Measurements from ENCODE around the gene NOX5. TPM values are rescaled to one million over a fixed set of nuclear protein-coding genes. Genes with fewer than 3 reads are reported as not detected.

NOX5 gene
- total and polyA plus RNA-seq, 2 of the 13 experiments (the other 11 are each of a cell fraction or from before 2014, with no cell fraction given) = not detected

DNA sequence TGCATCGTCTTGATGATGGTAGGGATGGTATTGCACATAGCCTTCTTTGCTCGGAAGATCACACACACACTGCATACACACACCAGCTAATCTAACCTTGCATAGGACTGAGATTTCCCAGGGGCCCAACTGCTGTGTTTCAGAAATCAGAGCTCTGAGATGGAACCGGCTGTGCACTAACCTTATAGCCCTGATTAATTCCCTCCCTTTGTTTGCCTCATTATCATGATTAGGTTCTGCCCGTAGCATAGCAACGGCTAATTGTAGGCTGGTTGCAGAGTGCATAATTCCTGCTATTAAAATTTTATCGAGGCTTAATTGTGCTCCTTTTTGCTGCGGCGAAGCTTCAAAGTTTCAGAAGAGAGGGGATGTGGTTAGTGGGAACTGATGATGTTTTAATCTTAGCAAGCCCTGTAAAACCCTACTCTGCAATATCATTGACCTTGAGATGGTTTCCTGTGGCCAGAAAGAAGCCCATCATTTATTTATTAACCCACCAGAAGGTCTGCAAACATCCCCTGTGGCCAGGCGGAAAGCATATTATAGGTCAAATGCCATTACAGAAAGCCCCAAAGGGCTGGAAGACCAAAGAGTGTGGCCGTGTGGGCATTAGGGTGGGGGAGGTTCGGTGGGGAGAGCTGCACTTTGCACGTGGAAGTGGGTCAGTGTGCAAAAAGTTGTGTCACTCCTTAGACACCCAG is 89.7 kb downstream of the NOX5 start (continued):
- TF ChIP-seq, protein P1, sequence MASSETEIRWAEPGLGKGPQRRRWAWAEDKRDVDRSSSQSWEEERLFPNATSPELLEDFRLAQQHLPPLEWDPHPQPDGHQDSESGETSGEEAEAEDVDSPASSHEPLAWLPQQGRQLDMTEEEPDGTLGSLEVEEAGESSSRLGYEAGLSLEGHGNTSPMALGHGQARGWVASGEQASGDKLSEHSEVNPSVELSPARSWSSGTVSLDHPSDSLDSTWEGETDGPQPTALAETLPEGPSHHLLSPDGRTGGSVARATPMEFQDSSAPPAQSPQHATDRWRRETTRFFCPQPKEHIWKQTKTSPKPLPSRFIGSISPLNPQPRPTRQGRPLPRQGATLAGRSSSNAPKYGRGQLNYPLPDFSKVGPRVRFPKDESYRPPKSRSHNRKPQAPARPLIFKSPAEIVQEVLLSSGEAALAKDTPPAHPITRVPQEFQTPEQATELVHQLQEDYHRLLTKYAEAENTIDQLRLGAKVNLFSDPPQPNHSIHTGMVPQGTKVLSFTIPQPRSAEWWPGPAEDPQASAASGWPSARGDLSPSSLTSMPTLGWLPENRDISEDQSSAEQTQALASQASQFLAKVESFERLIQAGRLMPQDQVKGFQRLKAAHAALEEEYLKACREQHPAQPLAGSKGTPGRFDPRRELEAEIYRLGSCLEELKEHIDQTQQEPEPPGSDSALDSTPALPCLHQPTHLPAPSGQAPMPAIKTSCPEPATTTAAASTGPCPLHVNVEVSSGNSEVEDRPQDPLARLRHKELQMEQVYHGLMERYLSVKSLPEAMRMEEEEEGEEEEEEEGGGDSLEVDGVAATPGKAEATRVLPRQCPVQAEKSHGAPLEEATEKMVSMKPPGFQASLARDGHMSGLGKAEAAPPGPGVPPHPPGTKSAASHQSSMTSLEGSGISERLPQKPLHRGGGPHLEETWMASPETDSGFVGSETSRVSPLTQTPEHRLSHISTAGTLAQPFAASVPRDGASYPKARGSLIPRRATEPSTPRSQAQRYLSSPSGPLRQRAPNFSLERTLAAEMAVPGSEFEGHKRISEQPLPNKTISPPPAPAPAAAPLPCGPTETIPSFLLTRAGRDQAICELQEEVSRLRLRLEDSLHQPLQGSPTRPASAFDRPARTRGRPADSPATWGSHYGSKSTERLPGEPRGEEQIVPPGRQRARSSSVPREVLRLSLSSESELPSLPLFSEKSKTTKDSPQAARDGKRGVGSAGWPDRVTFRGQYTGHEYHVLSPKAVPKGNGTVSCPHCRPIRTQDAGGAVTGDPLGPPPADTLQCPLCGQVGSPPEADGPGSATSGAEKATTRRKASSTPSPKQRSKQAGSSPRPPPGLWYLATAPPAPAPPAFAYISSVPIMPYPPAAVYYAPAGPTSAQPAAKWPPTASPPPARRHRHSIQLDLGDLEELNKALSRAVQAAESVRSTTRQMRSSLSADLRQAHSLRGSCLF (CRISPR knock-in tag; IDR thresholded peaks at IDR 0.05; ENCODE audit: borderline replicate concordance) = no peak
- TF ChIP-seq DMAP1 (CRISPR knock-in tag; IDR thresholded peaks at IDR 0.05) = no peak
- TF ChIP-seq TGIF2 (CRISPR knock-in tag; IDR thresholded peaks at IDR 0.05) = no peak
- no peak for TF ChIP-seq ZSCAN30 (CRISPR knock-in tag; IDR thresholded peaks at IDR 0.05)
- TF ChIP-seq, protein P2, sequence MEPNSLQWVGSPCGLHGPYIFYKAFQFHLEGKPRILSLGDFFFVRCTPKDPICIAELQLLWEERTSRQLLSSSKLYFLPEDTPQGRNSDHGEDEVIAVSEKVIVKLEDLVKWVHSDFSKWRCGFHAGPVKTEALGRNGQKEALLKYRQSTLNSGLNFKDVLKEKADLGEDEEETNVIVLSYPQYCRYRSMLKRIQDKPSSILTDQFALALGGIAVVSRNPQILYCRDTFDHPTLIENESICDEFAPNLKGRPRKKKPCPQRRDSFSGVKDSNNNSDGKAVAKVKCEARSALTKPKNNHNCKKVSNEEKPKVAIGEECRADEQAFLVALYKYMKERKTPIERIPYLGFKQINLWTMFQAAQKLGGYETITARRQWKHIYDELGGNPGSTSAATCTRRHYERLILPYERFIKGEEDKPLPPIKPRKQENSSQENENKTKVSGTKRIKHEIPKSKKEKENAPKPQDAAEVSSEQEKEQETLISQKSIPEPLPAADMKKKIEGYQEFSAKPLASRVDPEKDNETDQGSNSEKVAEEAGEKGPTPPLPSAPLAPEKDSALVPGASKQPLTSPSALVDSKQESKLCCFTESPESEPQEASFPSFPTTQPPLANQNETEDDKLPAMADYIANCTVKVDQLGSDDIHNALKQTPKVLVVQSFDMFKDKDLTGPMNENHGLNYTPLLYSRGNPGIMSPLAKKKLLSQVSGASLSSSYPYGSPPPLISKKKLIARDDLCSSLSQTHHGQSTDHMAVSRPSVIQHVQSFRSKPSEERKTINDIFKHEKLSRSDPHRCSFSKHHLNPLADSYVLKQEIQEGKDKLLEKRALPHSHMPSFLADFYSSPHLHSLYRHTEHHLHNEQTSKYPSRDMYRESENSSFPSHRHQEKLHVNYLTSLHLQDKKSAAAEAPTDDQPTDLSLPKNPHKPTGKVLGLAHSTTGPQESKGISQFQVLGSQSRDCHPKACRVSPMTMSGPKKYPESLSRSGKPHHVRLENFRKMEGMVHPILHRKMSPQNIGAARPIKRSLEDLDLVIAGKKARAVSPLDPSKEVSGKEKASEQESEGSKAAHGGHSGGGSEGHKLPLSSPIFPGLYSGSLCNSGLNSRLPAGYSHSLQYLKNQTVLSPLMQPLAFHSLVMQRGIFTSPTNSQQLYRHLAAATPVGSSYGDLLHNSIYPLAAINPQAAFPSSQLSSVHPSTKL (CRISPR knock-in tag; IDR thresholded peaks at IDR 0.05) = peak; percentile 21; the same call in 1 of the 2 replicates
- no peak for TF ChIP-seq ZNF775 (CRISPR knock-in tag; IDR thresholded peaks at IDR 0.05; ENCODE audit: borderline replicate concordance)
- TF ChIP-seq MED1 (CRISPR knock-in tag; IDR thresholded peaks at IDR 0.05) = peak; percentile 45; the same call in 1 of the 2 replicates
- no peak for TF ChIP-seq MBNL3 (CRISPR knock-in tag; conservative IDR thresholded peaks at IDR 0.05)
- TF ChIP-seq KAT8 (CRISPR knock-in tag; IDR thresholded peaks at IDR 0.05) = no peak
- no peak for TF ChIP-seq KLF9 (CRISPR knock-in tag; IDR thresholded peaks at IDR 0.05; ENCODE audit: low read depth)
- TF ChIP-seq ZNF720 (CRISPR knock-in tag; IDR thresholded peaks at IDR 0.05) = no peak
- no peak for TF ChIP-seq ZNF333 (CRISPR knock-in tag; IDR thresholded peaks at IDR 0.05; ENCODE audit: borderline replicate concordance)
- TF ChIP-seq PHF21A (CRISPR knock-in tag; IDR thresholded peaks at IDR 0.05) = 0 out of 2 replicates have a peak, but pooled peaks have one; percentile 26
- TF ChIP-seq ZNF33B (CRISPR knock-in tag; IDR thresholded peaks at IDR 0.05) = no peak
